Upper lobe of left lung (tissue), 4 donors: Measurements from ENCODE around the gene PDCD6IP.

Source experiments
- CTCF ChIP-seq, 6 experiments: fragments of 450-650 bp in 4 of 6; fragments of 200-600 bp in 2 of 6; sonication (generic) in 2 of 6; IDR thresholded peaks; one replicate each; pipeline ENCODE4 v1.5.1; 2016 to 2019; ENCODE audit warnings: antibody characterized with exemption in 6 of 6
- EP300 ChIP-seq, 4 donors: sonication (generic); formaldehyde crosslinking; IDR thresholded peaks; one replicate each; pipeline ENCODE4 v1.5.1; 2017; ENCODE audit warnings: antibody characterized with exemption in 4 of 4, control low read depth in 2 of 4
- POLR2A ChIP-seq, 4 donors: fragments of 450-650 bp; IDR thresholded peaks; one replicate each; pipeline ENCODE4 v1.5.1; 2016 to 2017; ENCODE audit warnings: antibody characterized with exemption in 4 of 4, mild to moderate bottlenecking in 2 of 4
- POLR2AphosphoS5 ChIP-seq, 2 donors: sonication (generic); formaldehyde crosslinking; IDR thresholded peaks; one replicate each; pipeline ENCODE4 v1.5.1; 2017; ENCODE audit warnings: antibody characterized with exemption in 2 of 2

- no peak for TF ChIP-seq CTCF (IDR thresholded peaks at IDR 0.05)
- no peak for TF ChIP-seq POLR2A (IDR thresholded peaks at IDR 0.05)
- TF ChIP-seq POLR2AphosphoS5 (IDR thresholded peaks at IDR 0.05), result no peak
- no peak for TF ChIP-seq EP300 (IDR thresholded peaks at IDR 0.05)
Measured at GRCh38 chr3:33900809-33901505, 102.5 kb downstream of the PDCD6IP start.
